WTC11 (cell line): Measurements from ENCODE around the gene GNA14. TPM values are rescaled to one million over a fixed set of nuclear protein-coding genes. Genes with fewer than 3 reads are reported as not detected.
A peak's percentile ranks its signal among the peaks of the same experiment; 100 is the strongest.

Source experiments
- ATAC-seq: fragments of 200-7000 bp; cut with Tn5 transposase; 2 replicates; pipeline ENCODE4 v1.10.0; 2021; ENCODE audit warnings: mild to moderate bottlenecking, moderate library complexity
- CTCF ChIA-PET: fragments of 300-600 bp; sonication (Branson Sonifier 250); formaldehyde crosslinking; loops from one replicate; lab custom pipeline; 2021; ENCODE audit warnings: antibody characterized with exemption; lab: Charles Lee
- POLR2A ChIA-PET: fragments of 350-600 bp; sonication (Branson Sonifier 250); formaldehyde crosslinking; loops from one replicate; lab custom pipeline; 2021; ENCODE audit warnings: antibody characterized with exemption; lab: Charles Lee
- DNase-seq: peaks from one replicate; pipeline ENCODE4 v3.0.0; 2021; ENCODE audit warnings: low spot score
- H3K27ac Mint-ChIP-seq: 2 replicates; pipeline ENCODE4 v1.8.0; 2021; ENCODE audit warnings: mixed read lengths
- H3K27me3 Mint-ChIP-seq: 2 replicates; pipeline ENCODE4 v1.8.0; 2021; ENCODE audit warnings: low read depth, mild to moderate bottlenecking, moderate library complexity, mixed read lengths
- H3K36me3 Mint-ChIP-seq: 2 replicates; pipeline ENCODE4 v1.8.0; 2021; ENCODE audit warnings: mixed read lengths
- H3K4me1 Mint-ChIP-seq: 2 replicates; pipeline ENCODE4 v1.8.0; 2022; ENCODE audit warnings: mixed read lengths
- H3K4me3 Mint-ChIP-seq: 2 replicates; pipeline ENCODE4 v1.8.0; 2021; ENCODE audit warnings: mild to moderate bottlenecking, moderate library complexity, mixed read lengths
- H3K9me3 Mint-ChIP-seq: 2 replicates; pipeline ENCODE4 v1.8.0; 2021; ENCODE audit warnings: mixed read lengths
- ESRRA ChIP-seq: sonication (generic); formaldehyde crosslinking; IDR thresholded peaks from 2 replicates; pipeline ENCODE4 v1.8.1; 2022; ENCODE audit warnings: mild to moderate bottlenecking, missing genetic modification reagents, borderline replicate concordance
- GABPB1 ChIP-seq: sonication (generic); formaldehyde crosslinking; IDR thresholded peaks from 2 replicates; pipeline ENCODE4 v1.8.1; 2023; ENCODE audit warnings: mild to moderate bottlenecking, missing genetic modification reagents
- IRF2 ChIP-seq: sonication (generic); formaldehyde crosslinking; IDR thresholded peaks from 2 replicates; pipeline ENCODE4 v1.8.0; 2022; ENCODE audit warnings: low read depth, missing genetic modification reagents, borderline replicate concordance
- MXD4 ChIP-seq: fragments of 250-450 bp; sonication (Bioruptor Pico); IDR thresholded peaks from 2 replicates; pipeline ENCODE4 v1.8.0; 2021; ENCODE audit warnings: mild to moderate bottlenecking, moderate library complexity, borderline replicate concordance
- NR3C1 ChIP-seq: sonication (generic); formaldehyde crosslinking; conservative IDR thresholded peaks from 2 replicates; pipeline ENCODE4 v1.8.1; 2023; ENCODE audit warnings: low read depth, mild to moderate bottlenecking, missing genetic modification reagents
- OVOL2 ChIP-seq: fragments of 250-450 bp; sonication (Bioruptor Pico); IDR thresholded peaks from 2 replicates; pipeline ENCODE4 v1.9.0; 2021; ENCODE audit warnings: mild to moderate bottlenecking, borderline replicate concordance
- TCF7 ChIP-seq: sonication (generic); formaldehyde crosslinking; IDR thresholded peaks from 2 replicates; pipeline ENCODE4 v1.8.0; 2022; ENCODE audit warnings: mild to moderate bottlenecking, low read depth, missing genetic modification reagents, moderate library complexity
- ZNF121 ChIP-seq: sonication (generic); formaldehyde crosslinking; IDR thresholded peaks from 2 replicates; pipeline ENCODE4 v1.8.0; 2023; ENCODE audit warnings: missing genetic modification reagents
- ZNF232 ChIP-seq: sonication (generic); formaldehyde crosslinking; IDR thresholded peaks from 2 replicates; pipeline ENCODE4 v1.8.0; 2022; ENCODE audit warnings: mild to moderate bottlenecking, missing genetic modification reagents
- ZNF317 ChIP-seq: sonication (generic); formaldehyde crosslinking; IDR thresholded peaks from 2 replicates; pipeline ENCODE4 v1.8.1; 2023; ENCODE audit warnings: low read depth, mild to moderate bottlenecking, moderate library complexity, missing genetic modification reagents, borderline replicate concordance
- ZNF396 ChIP-seq: fragments of 250-450 bp; sonication (Bioruptor Pico); IDR thresholded peaks from 2 replicates; pipeline ENCODE4 v1.8.0; 2021; ENCODE audit warnings: mild to moderate bottlenecking, moderate library complexity, borderline replicate concordance
- total RNA-seq: library from RNA; stranded (reverse); gene quantifications from 3 replicates; pipeline ENCODE4 v1.2.3, GENCODE V29; 2021
- TF ChIP-seq, protein P1 (sequence below): sonication (generic); formaldehyde crosslinking; IDR thresholded peaks from 2 replicates; pipeline ENCODE4 v1.8.1; 2022; ENCODE audit warnings: mild to moderate bottlenecking, moderate library complexity, missing genetic modification reagents
- TF ChIP-seq, protein P2 (sequence below): sonication (generic); formaldehyde crosslinking; IDR thresholded peaks from 2 replicates; pipeline ENCODE4 v1.8.1; 2023; ENCODE audit warnings: mild to moderate bottlenecking, missing genetic modification reagents
- TF ChIP-seq, protein P3 (sequence below): fragments of 250-450 bp; sonication (Bioruptor Pico); conservative IDR thresholded peaks from 2 replicates; pipeline ENCODE4 v1.9.0; 2021; ENCODE audit warnings: mild to moderate bottlenecking
- TF ChIP-seq, protein P4 (sequence below): sonication (generic); formaldehyde crosslinking; IDR thresholded peaks from 2 replicates; pipeline ENCODE4 v1.8.0; 2023; ENCODE audit warnings: missing genetic modification reagents, mild to moderate bottlenecking, borderline replicate concordance
- TF ChIP-seq, protein P5 (sequence below): sonication (generic); formaldehyde crosslinking; IDR thresholded peaks from 2 replicates; pipeline ENCODE4 v1.8.1; 2023; ENCODE audit warnings: mild to moderate bottlenecking, missing genetic modification reagents, moderate library complexity
- TF ChIP-seq, protein P6 (sequence below): sonication (generic); formaldehyde crosslinking; IDR thresholded peaks from 2 replicates; pipeline ENCODE4 v1.8.0; 2022; ENCODE audit warnings: mild to moderate bottlenecking, missing genetic modification reagents
- TF ChIP-seq, protein P7 (sequence below): sonication (generic); formaldehyde crosslinking; IDR thresholded peaks from 2 replicates; pipeline ENCODE4 v1.8.0; 2022; ENCODE audit warnings: mild to moderate bottlenecking, missing genetic modification reagents

Gene GNA14
- total RNA-seq, 1 experiment from 2014 or later = 26.7 TPM

DNA sequence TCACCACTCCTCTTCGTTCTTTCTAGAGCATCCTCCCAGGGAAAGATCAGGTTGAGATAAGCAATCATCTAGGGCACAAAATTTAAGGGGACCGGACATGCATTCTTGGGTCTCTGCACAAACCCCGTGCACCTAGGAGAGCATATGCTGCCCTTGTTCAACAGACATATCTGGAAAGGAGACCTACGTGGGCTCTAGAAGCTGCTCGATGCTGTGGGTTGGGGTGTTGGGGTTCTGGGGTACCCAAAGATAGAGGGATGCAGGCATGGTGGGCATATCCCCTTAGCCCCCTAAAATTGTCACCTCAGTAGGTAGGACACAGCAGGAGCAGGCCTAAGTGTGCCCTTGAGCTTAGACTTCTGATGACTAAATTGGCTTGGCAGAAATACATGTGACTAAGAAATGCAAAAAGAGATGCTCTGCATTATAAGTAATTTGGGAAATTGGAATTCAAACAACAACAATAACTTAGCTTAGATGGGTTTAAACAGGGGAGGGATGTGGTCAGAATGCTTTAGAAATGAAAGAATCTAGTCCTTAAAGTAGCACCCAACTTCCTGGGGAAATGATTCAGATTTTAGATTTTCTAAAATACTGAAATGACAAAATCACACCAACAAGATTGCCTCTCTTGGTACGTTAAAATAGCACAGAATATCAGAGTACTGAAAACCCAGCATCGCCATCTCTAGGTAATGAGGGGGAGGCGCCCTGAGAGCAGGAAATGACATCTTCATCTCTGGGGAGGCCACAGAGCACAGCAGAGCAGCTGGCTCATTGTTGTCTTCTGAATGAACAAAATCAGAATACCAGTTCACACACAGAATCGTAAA lies 172.3 kb downstream of the GNA14 start:
- DNase-seq (no peak), ATAC-seq (peak; percentile 78)
- no peak for TF ChIP-seq MXD4 (CRISPR knock-in tag)
- ChIA-PET POLR2A (no interaction called here), CTCF (interaction anchor here (2.3 kb wide), 1 partner anchor 12 kb away, joined by 10 read pairs; no protein-coding TSS in a partner anchor)
- peaks cover 27% of the 10 kb centered on the region for H3K9me3 Mint-ChIP-seq
- peaks cover 41% of the 10 kb centered on the region for H3K36me3 Mint-ChIP-seq
- H3K4me1 Mint-ChIP-seq = peaks cover 8% of the 10 kb centered on the region
- H3K4me3 Mint-ChIP-seq = no peak overlapping the region
- no peak overlapping the region for H3K27ac Mint-ChIP-seq
- H3K27me3 Mint-ChIP-seq = no peaks in the 10 kb centered on the region

DNA sequence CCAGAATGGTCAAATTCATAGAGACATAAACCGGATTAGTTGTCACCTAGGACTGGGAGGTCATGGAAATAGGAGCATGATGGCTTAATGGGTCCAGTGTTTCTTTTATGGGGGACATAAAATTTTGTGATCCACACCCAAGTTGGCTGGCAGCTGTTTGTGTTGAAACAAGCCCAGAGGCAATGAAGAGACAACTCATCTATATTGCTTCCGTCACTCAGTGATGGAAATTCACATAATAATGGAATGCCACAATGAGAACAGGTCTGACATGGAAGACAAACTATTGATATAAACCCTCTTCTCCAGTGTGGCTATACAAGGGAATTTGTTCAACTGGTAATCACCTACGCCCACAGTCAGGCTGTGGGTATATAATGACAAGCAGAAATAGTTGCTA lies 173.2 kb downstream of the GNA14 start:
- ATAC-seq = no peak
- POLR2A ChIA-PET = no interaction called here

More for the DNA sequence above, 173.2 kb downstream of the GNA14 start:
- Mint-ChIP-seq H3K4me1 (peaks cover 8% of the 10 kb centered on the region), H3K4me3 (no peak overlapping the region), H3K9me3 (peaks cover 27% of the 10 kb centered on the region), H3K27me3 (no peaks in the 10 kb centered on the region), H3K36me3 (peaks cover 40% of the 10 kb centered on the region), H3K27ac (no peak overlapping the region)
- no peak for DNase-seq
- TF ChIP-seq, protein P1, sequence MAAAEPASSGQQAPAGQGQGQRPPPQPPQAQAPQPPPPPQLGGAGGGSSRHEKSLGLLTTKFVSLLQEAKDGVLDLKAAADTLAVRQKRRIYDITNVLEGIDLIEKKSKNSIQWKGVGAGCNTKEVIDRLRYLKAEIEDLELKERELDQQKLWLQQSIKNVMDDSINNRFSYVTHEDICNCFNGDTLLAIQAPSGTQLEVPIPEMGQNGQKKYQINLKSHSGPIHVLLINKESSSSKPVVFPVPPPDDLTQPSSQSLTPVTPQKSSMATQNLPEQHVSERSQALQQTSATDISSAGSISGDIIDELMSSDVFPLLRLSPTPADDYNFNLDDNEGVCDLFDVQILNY = no peak
- TF ChIP-seq ZNF232 (CRISPR knock-in tag) (no peak), ZNF396 (no peak), OVOL2 (CRISPR knock-in tag) (no peak), ZNF121 (CRISPR knock-in tag) (no peak), GABPB1 (no peak), TCF7 (CRISPR knock-in tag) (no peak), ZNF317 (CRISPR knock-in tag) (no peak), IRF2 (CRISPR knock-in tag) (no peak), NR3C1 (CRISPR knock-in tag) (no peak), ESRRA (no peak)
- TF ChIP-seq, protein P2, sequence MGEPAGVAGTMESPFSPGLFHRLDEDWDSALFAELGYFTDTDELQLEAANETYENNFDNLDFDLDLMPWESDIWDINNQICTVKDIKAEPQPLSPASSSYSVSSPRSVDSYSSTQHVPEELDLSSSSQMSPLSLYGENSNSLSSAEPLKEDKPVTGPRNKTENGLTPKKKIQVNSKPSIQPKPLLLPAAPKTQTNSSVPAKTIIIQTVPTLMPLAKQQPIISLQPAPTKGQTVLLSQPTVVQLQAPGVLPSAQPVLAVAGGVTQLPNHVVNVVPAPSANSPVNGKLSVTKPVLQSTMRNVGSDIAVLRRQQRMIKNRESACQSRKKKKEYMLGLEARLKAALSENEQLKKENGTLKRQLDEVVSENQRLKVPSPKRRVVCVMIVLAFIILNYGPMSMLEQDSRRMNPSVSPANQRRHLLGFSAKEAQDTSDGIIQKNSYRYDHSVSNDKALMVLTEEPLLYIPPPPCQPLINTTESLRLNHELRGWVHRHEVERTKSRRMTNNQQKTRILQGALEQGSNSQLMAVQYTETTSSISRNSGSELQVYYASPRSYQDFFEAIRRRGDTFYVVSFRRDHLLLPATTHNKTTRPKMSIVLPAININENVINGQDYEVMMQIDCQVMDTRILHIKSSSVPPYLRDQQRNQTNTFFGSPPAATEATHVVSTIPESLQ (CRISPR knock-in tag) = no peak
- TF ChIP-seq, protein P3, sequence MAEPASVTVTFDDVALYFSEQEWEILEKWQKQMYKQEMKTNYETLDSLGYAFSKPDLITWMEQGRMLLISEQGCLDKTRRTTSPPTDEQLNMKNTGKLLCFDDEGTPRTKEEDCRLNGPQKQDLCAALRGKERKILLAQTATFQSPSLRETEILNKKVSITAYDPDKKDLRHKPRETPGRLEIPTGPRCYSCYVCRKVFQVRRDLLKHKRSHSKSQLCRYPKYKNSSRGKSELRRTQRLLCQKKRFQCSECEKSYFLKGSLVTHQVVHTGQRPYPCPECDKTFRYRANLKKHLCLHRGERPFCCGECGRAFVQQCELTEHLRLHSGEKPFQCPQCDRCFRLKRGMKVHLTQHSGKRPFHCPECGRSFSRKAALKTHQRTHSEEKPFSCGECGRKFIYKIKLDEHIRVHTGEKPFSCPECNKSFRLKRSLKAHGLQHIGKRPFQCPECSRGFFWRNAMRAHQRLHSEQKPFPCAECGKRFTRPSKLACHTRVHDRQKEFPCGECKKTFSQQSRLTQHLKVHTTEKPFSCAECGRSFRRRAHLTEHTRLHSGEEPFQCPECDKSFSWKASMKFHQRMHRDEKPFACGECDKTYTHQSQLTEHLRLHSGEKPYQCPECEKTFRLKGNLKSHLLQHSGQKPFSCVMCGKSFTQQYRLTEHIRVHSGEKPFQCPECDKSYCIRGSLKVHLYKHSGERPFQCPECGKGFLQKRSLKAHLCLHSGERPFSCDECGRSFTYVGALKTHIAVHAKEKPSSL = no peak
- TF ChIP-seq, protein P4, sequence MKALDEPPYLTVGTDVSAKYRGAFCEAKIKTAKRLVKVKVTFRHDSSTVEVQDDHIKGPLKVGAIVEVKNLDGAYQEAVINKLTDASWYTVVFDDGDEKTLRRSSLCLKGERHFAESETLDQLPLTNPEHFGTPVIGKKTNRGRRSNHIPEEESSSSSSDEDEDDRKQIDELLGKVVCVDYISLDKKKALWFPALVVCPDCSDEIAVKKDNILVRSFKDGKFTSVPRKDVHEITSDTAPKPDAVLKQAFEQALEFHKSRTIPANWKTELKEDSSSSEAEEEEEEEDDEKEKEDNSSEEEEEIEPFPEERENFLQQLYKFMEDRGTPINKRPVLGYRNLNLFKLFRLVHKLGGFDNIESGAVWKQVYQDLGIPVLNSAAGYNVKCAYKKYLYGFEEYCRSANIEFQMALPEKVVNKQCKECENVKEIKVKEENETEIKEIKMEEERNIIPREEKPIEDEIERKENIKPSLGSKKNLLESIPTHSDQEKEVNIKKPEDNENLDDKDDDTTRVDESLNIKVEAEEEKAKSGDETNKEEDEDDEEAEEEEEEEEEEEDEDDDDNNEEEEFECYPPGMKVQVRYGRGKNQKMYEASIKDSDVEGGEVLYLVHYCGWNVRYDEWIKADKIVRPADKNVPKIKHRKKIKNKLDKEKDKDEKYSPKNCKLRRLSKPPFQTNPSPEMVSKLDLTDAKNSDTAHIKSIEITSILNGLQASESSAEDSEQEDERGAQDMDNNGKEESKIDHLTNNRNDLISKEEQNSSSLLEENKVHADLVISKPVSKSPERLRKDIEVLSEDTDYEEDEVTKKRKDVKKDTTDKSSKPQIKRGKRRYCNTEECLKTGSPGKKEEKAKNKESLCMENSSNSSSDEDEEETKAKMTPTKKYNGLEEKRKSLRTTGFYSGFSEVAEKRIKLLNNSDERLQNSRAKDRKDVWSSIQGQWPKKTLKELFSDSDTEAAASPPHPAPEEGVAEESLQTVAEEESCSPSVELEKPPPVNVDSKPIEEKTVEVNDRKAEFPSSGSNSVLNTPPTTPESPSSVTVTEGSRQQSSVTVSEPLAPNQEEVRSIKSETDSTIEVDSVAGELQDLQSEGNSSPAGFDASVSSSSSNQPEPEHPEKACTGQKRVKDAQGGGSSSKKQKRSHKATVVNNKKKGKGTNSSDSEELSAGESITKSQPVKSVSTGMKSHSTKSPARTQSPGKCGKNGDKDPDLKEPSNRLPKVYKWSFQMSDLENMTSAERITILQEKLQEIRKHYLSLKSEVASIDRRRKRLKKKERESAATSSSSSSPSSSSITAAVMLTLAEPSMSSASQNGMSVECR (CRISPR knock-in tag) = no peak
- TF ChIP-seq, protein P5, sequence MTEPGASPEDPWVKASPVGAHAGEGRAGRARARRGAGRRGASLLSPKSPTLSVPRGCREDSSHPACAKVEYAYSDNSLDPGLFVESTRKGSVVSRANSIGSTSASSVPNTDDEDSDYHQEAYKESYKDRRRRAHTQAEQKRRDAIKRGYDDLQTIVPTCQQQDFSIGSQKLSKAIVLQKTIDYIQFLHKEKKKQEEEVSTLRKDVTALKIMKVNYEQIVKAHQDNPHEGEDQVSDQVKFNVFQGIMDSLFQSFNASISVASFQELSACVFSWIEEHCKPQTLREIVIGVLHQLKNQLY (CRISPR knock-in tag) = no peak
- TF ChIP-seq, protein P6, sequence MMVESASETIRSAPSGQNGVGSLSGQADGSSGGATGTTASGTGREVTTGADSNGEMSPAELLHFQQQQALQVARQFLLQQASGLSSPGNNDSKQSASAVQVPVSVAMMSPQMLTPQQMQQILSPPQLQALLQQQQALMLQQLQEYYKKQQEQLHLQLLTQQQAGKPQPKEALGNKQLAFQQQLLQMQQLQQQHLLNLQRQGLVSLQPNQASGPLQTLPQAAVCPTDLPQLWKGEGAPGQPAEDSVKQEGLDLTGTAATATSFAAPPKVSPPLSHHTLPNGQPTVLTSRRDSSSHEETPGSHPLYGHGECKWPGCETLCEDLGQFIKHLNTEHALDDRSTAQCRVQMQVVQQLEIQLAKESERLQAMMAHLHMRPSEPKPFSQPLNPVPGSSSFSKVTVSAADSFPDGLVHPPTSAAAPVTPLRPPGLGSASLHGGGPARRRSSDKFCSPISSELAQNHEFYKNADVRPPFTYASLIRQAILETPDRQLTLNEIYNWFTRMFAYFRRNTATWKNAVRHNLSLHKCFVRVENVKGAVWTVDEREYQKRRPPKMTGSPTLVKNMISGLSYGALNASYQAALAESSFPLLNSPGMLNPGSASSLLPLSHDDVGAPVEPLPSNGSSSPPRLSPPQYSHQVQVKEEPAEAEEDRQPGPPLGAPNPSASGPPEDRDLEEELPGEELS (CRISPR knock-in tag) = no peak
- TF ChIP-seq, protein P7, sequence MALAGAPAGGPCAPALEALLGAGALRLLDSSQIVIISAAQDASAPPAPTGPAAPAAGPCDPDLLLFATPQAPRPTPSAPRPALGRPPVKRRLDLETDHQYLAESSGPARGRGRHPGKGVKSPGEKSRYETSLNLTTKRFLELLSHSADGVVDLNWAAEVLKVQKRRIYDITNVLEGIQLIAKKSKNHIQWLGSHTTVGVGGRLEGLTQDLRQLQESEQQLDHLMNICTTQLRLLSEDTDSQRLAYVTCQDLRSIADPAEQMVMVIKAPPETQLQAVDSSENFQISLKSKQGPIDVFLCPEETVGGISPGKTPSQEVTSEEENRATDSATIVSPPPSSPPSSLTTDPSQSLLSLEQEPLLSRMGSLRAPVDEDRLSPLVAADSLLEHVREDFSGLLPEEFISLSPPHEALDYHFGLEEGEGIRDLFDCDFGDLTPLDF (CRISPR knock-in tag) = no peak
- CTCF ChIA-PET = no interaction called here
